HG02884 (cell line): ENCODE data around the gene MYL9.
"Not testable (repeated sequence)": the region's sequence is repeated elsewhere in the genome, so short reads cannot be mapped to it uniquely, and the experiment has no call there.

ENCODE experiments used
- ATAC-seq: cut with Tn5 transposase; IDR thresholded peaks from one replicate; pipeline ENCODE4 v1.9.1; 2021; ENCODE audit warnings: mild to moderate bottlenecking, moderate library complexity; ENCODE audit not compliant: unreplicated experiment

MYL9 gene

GRCh38 chr20:36541227-36541767 lies at the start of gene MYL9:
MYL9 (plus strand) TSS chr20:36541519; CDS start chr20:36544885, 3,366 bp downstream.
- ATAC-seq, result no peak

DNA sequence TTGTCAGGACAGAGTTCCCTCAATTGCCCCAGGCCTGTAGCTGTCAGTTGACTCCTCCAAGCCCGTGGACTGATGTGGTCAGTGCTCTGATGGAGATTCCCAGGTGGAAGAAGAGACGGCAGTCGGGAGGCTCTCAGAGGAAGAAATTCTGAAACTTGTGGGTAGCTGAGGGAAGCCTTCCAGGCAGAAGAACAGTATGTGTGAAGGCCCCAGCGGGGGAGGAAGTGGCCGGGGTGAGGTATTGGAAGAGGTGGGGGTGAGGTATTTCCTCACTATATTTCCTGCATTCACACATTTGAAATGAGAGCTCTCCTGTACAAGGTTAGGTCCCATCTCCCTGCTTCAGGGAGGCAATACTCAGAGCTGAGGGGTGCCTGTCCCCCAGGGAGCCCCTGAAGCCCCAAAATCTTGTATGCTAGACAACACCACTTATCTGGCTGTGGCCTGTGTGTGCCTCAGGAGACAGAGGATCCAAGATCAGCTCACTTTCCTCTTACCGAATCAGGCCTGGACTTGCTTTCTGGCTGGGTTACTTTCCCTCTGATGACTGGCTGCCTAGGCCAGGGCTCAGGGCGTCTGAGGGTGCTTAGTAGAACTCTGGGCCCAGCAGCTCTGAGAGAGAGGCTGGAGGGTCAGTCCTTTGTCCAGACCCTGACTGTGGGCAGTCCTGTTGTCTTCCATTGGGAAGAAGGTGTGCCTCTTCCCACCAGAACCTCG lies 49.3 kb upstream of the MYL9 start:
- ATAC-seq, result no peak

GRCh38 chr20:36493051-36493800 lies 48.1 kb upstream of the MYL9 start:
- no peak for ATAC-seq

DNA sequence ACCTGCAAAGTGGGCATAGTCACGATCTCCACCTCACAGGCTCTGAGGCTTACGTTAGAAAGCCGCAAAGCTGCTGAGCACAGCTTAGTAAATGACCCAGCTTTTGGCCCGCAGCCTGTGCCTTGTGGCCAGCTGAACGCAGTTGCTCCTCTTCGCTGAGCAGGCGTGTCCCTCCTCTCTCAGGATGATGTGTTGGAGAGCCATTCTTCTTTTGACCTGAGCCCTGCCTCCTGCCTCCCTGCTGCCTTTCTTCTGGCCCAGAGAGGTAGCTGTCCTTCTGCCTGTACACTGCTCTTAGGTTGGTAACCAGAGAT lies 47.6 kb upstream of the MYL9 start:
- ATAC-seq, result no peak

GRCh38 chr20:36496707-36497669 lies 44.3 kb upstream of the MYL9 start:
- ATAC-seq, result no peak

DNA sequence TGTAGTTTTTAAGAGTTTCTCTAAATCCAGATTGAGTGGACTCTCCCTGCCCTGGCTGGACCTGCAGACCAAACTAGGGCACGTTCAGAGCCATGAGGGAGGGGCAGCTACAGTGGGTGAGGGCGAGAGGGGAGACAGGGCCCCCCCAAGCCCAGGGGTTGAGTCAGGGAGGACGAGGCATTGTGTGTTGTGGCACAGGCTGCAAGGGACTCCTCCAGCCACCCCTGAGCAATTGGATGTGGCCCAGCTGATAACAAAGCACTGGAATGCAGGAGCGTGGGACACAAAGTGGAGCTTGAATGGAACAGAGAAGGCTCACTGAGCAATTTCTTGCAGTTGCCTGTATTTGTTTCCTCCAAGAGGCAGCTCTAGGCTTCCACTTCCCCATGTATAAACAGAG lies 43.5 kb upstream of the MYL9 start:
- ATAC-seq, result no peak

DNA sequence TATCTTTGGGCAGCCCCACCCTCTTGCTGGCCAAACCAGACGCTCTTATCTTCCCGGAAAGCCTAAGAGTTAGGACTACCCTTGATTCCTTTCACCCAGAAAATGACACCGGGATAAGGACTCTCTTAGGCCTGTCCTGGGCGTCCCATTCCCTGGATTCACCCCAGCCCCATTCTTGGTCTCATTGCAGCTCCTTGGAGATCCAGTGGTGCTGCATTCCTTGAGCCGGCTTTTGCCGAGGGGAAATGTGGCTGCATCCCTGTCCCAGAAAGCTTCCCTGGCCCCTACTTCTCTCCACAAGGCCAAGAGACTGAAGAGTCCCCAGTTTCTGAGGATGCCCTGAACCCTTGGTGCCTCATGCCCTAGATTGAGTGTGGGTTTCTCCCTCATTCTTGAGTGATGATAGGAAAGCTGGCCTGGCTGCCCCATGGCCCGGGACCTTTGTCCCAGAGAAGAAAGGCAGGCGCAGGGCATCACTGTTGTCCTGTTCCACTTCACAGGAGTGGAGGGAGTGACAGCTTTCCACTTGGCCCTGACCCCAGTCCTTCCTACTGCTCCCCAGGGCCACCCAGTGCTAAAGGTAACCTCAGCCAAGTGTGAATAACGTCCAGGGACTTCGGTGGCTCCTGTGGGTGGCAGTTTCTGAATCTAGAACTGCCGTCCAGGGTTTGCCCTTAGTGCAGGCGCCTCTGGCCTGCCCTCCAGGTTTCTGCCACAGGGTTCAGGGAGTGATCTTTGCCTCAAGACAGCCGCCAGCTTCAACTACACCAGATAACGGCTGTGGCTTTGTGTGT lies 42.7 kb upstream of the MYL9 start:
- no peak for ATAC-seq

GRCh38 chr20:36499211-36499610 lies 42.1 kb upstream of the MYL9 start:
- ATAC-seq, result no peak

- ATAC-seq, result no peak
Measured at GRCh38 chr20:36499723-36500501, 41.4 kb upstream of the MYL9 start.

- no peak for ATAC-seq
Measured at GRCh38 chr20:36501367-36502006, 39.8 kb upstream of the MYL9 start.

DNA sequence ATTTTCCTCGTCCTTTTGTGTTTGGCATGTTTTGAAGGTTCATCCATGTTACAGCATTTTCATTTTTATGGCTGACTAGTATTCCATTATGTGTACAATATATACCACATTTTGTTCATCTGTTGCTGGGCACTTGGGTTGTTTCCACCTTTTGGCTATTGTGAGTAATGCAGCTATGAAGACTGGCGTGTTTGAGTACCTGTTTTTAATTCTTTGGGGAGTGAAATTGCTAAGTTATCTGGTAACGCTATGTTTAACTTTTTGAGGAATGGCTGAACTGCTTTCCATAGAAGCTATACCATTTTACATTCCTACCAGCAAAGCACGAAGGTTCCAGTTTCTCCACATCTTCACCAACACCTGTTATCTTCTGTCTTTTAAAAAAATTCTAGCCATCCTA lies 37.0 kb upstream of the MYL9 start:
- ATAC-seq, result no peak

GRCh38 chr20:36506253-36506652 lies 35.1 kb upstream of the MYL9 start:
- ATAC-seq, result no peak

GRCh38 chr20:36507746-36508145 lies 33.6 kb upstream of the MYL9 start:
- no peak for ATAC-seq

GRCh38 chr20:36519012-36519719 lies 22.2 kb upstream of the MYL9 start:
- ATAC-seq, result no peak

- no peak for ATAC-seq
Measured at GRCh38 chr20:36519944-36520343, 21.4 kb upstream of the MYL9 start.

GRCh38 chr20:36521526-36521925 lies 19.8 kb upstream of the MYL9 start:
- ATAC-seq, result no peak

- ATAC-seq, result not testable (repeated sequence)
Measured at GRCh38 chr20:36522412-36522811, 18.9 kb upstream of the MYL9 start.

- no peak for ATAC-seq
Measured at GRCh38 chr20:36523341-36523740, 18.0 kb upstream of the MYL9 start.
